ENCODE measurements around the gene AVL9.

DNA sequence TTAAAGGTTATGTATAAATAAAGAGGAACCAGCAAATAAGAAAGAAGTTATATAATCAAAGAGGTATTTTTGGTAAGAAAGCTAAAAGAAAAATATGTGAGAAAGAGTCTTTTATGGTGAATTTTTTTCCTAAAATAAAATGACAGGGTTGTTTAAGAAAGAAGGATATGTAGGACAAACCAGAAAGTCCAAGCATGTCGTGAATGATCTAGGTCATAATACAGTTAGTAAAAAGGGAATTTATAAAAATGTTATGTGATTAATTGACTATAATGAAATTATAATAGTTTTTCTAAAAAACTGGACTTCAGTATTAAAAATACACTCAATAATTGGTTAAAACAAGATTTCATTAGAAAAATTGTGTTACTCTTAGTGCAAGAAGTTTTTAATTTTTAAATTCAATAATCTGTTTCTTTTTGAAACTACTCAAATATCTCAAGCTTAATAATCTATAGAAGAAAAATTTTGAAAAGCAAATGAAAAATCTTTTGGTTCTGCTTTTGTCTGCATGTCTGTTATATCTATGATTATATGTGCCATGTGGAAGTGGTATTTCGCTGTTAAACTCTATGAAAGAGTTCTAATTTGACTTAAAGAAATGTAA, 23.3 kb downstream of the AVL9 start:
- TF ChIP-seq, protein P1, sequence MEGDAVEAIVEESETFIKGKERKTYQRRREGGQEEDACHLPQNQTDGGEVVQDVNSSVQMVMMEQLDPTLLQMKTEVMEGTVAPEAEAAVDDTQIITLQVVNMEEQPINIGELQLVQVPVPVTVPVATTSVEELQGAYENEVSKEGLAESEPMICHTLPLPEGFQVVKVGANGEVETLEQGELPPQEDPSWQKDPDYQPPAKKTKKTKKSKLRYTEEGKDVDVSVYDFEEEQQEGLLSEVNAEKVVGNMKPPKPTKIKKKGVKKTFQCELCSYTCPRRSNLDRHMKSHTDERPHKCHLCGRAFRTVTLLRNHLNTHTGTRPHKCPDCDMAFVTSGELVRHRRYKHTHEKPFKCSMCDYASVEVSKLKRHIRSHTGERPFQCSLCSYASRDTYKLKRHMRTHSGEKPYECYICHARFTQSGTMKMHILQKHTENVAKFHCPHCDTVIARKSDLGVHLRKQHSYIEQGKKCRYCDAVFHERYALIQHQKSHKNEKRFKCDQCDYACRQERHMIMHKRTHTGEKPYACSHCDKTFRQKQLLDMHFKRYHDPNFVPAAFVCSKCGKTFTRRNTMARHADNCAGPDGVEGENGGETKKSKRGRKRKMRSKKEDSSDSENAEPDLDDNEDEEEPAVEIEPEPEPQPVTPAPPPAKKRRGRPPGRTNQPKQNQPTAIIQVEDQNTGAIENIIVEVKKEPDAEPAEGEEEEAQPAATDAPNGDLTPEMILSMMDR (IDR thresholded peaks at IDR 0.05), result no peak
- TF ChIP-seq ZFX (IDR thresholded peaks at IDR 0.05; ENCODE audit: borderline replicate concordance), result no peak

Data from 22Rv1 (cell line).